Endodermal cell (in vitro differentiated cells): ENCODE results near the gene ENO3. TPM values are rescaled to one million over a fixed set of nuclear protein-coding genes. Genes with fewer than 3 reads are reported as not detected.

Experiments
- DNase-seq: peaks from one replicate; pipeline ENCODE4 v3.0.0-alpha.2; 2017
- H3K27ac ChIP-seq: 2 replicates; pipeline ENCODE4 v1.5.1; 2013; ENCODE audit warnings: mild to moderate bottlenecking, low read depth, low read length, moderate library complexity
- H3K27me3 ChIP-seq: 2 replicates; pipeline ENCODE4 v1.6.1; 2013; ENCODE audit warnings: mild to moderate bottlenecking, low read length, moderate library complexity; ENCODE audit not compliant: insufficient read depth, control insufficient read depth, poor library complexity, severe bottlenecking
- H3K36me3 ChIP-seq: 2 replicates; pipeline ENCODE4 v1.7.0; 2013; ENCODE audit warnings: mild to moderate bottlenecking, low read length, moderate library complexity; ENCODE audit not compliant: control insufficient read depth, insufficient read depth
- H3K4me1 ChIP-seq: one replicate; pipeline ENCODE4 v1.7.0; 2013; ENCODE audit warnings: low read length; ENCODE audit not compliant: control insufficient read depth, insufficient read depth
- H3K4me3 ChIP-seq: 2 replicates; pipeline ENCODE4 v1.5.1; 2013; ENCODE audit warnings: mild to moderate bottlenecking, low read length, moderate library complexity
- H3K9ac ChIP-seq: 2 replicates; pipeline ENCODE4 v1.6.1; 2013; ENCODE audit warnings: mild to moderate bottlenecking, low read length, moderate library complexity; ENCODE audit not compliant: poor library complexity, severe bottlenecking; ENCODE audit errors: extremely low read depth
- H3K9me3 ChIP-seq: 2 replicates; pipeline ENCODE4 v1.6.1; 2013; ENCODE audit warnings: mild to moderate bottlenecking, low read length, moderate library complexity; ENCODE audit not compliant: control insufficient read depth
- H3K27ac Mint-ChIP-seq: 2 replicates; pipeline ENCODE4 v1.8.0; 2020; ENCODE audit warnings: mixed read lengths
- H3K27me3 Mint-ChIP-seq: 2 replicates; pipeline ENCODE4 v1.8.0; 2021; ENCODE audit warnings: mild to moderate bottlenecking, mixed read lengths; ENCODE audit not compliant: insufficient read depth
- H3K36me3 Mint-ChIP-seq: 2 replicates; pipeline ENCODE4 v1.8.0; 2020; ENCODE audit warnings: low read depth, mixed read lengths
- H3K4me1 Mint-ChIP-seq: 2 replicates; pipeline ENCODE4 v1.8.0; 2020; ENCODE audit warnings: mixed read lengths
- H3K4me3 Mint-ChIP-seq: 2 replicates; pipeline ENCODE4 v1.8.0; 2020; ENCODE audit warnings: mild to moderate bottlenecking, moderate library complexity, mixed read lengths
- H3K9me3 Mint-ChIP-seq: 2 replicates; pipeline ENCODE4 v1.8.0; 2020; ENCODE audit warnings: mild to moderate bottlenecking, mixed read lengths
- CTCF ChIP-seq: fragments of 200-600 bp; sonication (generic); conservative IDR thresholded peaks from 2 replicates; pipeline ENCODE4 v1.5.0; 2021; ENCODE audit warnings: antibody characterized with exemption, mild to moderate bottlenecking
- WGBS, 2 experiments: methylation state at CpG; one replicate each; pipeline versions ENCODE4 v1.1.5 to v1.1.7; 2013; ENCODE audit warnings: missing lambda C conversion rate in 2 of 2, mixed read lengths in 1 of 2; ENCODE audit not compliant: insufficient coverage in 1 of 2, insufficient read length in 1 of 2; 5-methylcytosine and 5-hydroxymethylcytosine counted together
- total RNA-seq, 2 donors: library from RNA; stranded (reverse); fragmentation: NEBNext Ultra II Directional in 1 of 2; extraction: Animal tissue kit (Norgen Biotek cat#: 25700) in 1 of 2; gene quantifications; 2 replicates in 1 of 2; 3 replicates in 1 of 2; pipeline ENCODE4 v1.2.1, GENCODE V29; 2021

Gene ENO3
- total RNA-seq, 2 donors from 2014 or later: 34.1 to 53.6 TPM

GRCh38 chr17:4994081-4994595 lies 43.2 kb downstream of the ENO3 start:
- Histone ChIP-seq H3K27me3 (peaks cover 16% of the 10 kb centered on the region), H3K9ac (no peak overlapping the region), H3K9me3 (no peaks in the 10 kb centered on the region), H3K4me3 (no peak overlapping the region), H3K27ac (no peak overlapping the region), H3K36me3 (no peaks in the 10 kb centered on the region), H3K4me1 (no peaks in the 10 kb centered on the region)
- Mint-ChIP-seq H3K27me3 (peaks cover 38% of the 10 kb centered on the region), H3K27ac (no peak overlapping the region), H3K4me3 (no peak overlapping the region), H3K9me3 (no peaks in the 10 kb centered on the region), H3K4me1 (peaks cover 5% of the 10 kb centered on the region), H3K36me3 (no peaks in the 10 kb centered on the region)
- no peak for TF ChIP-seq CTCF
- DNase-seq: no peak
- WGBS, 2 experiments: 85 to 95% methylated on average over 3 to 6 of the region's 6 CpGs

GRCh38 chr17:4997302-4998026 lies 46.5 kb downstream of the ENO3 start, which contains the start of the genes INCA1 and KIF1C:
Gene INCA1 (minus strand): TSS chr17:4997522. CDS start chr17:4994437, 3,085 bp downstream.
Gene KIF1C (plus strand): TSS chr17:4997950. CDS start chr17:5000247, 2,297 bp downstream.
- peaks cover 29% of the 10 kb centered on the region for H3K36me3 ChIP-seq
- H3K27ac Mint-ChIP-seq: peak within 1 kb of the TSS; percentile 64

More at GRCh38 chr17:4997302-4998026, 46.5 kb downstream of the ENO3 start, which contains the start of the genes INCA1 and KIF1C:
- Histone ChIP-seq H3K4me3 (peak within 1 kb of the TSS; percentile 97), H3K27me3 (peaks cover 8% of the 10 kb centered on the region), H3K27ac (peak within 1 kb of the TSS; percentile 74), H3K4me1 (peaks cover 12% of the 10 kb centered on the region), H3K9me3 (no peaks in the 10 kb centered on the region), H3K9ac (peak within 1 kb of the TSS; percentile 83)
- peak; percentile 17 for TF ChIP-seq CTCF
- Mint-ChIP-seq H3K9me3 (no peaks in the 10 kb centered on the region), H3K27me3 (peaks cover 29% of the 10 kb centered on the region), H3K4me3 (peak within 1 kb of the TSS; percentile 84), H3K4me1 (peaks cover 10% of the 10 kb centered on the region), H3K36me3 (peaks cover 22% of the 10 kb centered on the region)
- DNase-seq: peak; percentile 99
- 0% methylated on average over 19 to 93 of the region's 93 CpGs for WGBS, 2 experiments
